Hepatocyte (in vitro differentiated cells): ENCODE measurements around the gene KAT7.

Source experiments
- CTCF ChIP-seq: fragments of 200-600 bp; sonication (generic); IDR thresholded peaks from 2 replicates; pipeline ENCODE4 v1.5.1; 2016; ENCODE audit warnings: antibody characterized with exemption, mild to moderate bottlenecking; ENCODE audit not compliant: poor library complexity
- EZH2 ChIP-seq: fragments of 200-600 bp; sonication (generic); IDR thresholded peaks from 2 replicates; pipeline ENCODE4 v1.6.1; 2016; ENCODE audit warnings: antibody characterized with exemption, mild to moderate bottlenecking, borderline replicate concordance

GRCh38 chr17:49875685-49876084, 87.2 kb downstream of the KAT7 start:
- TF ChIP-seq CTCF: no peak
- TF ChIP-seq EZH2: no peak
